SU-DHL-6 (cell line): ENCODE measurements around the gene CAMKK2.

Experiments used
- H2AFZ ChIP-seq: fragments of 200-600 bp; sonication (generic); 2 replicates; pipeline ENCODE4 v1.6.1; 2014; ENCODE audit warnings: low read depth, mild to moderate bottlenecking, moderate library complexity, mixed read lengths, antibody characterized with exemption, low read length; ENCODE audit not compliant: severe bottlenecking
- H3F3A ChIP-seq: fragments of 200-600 bp; shearing (Covaris generic); 2 replicates; pipeline ENCODE4 v1.6.0; 2016; ENCODE audit warnings: antibody characterized with exemption, mild to moderate bottlenecking; ENCODE audit not compliant: insufficient read depth
- H3K27ac ChIP-seq: fragments of 200-600 bp; sonication (generic); 2 replicates; pipeline ENCODE4 v1.5.1; 2016; ENCODE audit warnings: low read depth, mild to moderate bottlenecking, low read length, moderate library complexity, mixed read lengths
- H3K27me3 ChIP-seq: fragments of 200-600 bp; sonication (generic), shearing (Covaris generic); 2 replicates; pipeline ENCODE4 v1.6.0; 2014; ENCODE audit warnings: mild to moderate bottlenecking, low read length
- H3K36me3 ChIP-seq: fragments of 200-600 bp; sonication (generic); 2 replicates; pipeline ENCODE4 v1.6.1; 2014; ENCODE audit warnings: mild to moderate bottlenecking, low read length, mixed read lengths
- H3K4me2 ChIP-seq: fragments of 300-600, 200-600 bp; shearing (Covaris generic), sonication (generic); 2 replicates; pipeline ENCODE4 v1.6.0; 2014; ENCODE audit warnings: low read length, low read depth, mild to moderate bottlenecking; ENCODE audit not compliant: poor library complexity, severe bottlenecking
- H3K4me3 ChIP-seq: fragments of 200-600 bp; sonication (generic); 2 replicates; pipeline ENCODE4 v1.5.1; 2014; ENCODE audit warnings: antibody characterized with exemption, low read length, mild to moderate bottlenecking, mixed read lengths; ENCODE audit not compliant: insufficient read depth, poor library complexity, severe bottlenecking
- H3K79me2 ChIP-seq: fragments of 200-600 bp; sonication (generic); 2 replicates; pipeline ENCODE4 v1.6.1; 2014; ENCODE audit warnings: mild to moderate bottlenecking, low read length, moderate library complexity; ENCODE audit not compliant: insufficient read depth
- H3K9ac ChIP-seq: fragments of 200-600 bp; sonication (generic); 2 replicates; pipeline ENCODE4 v1.7.0; 2014; ENCODE audit warnings: mild to moderate bottlenecking, low read length
- H3K9me2 ChIP-seq: fragments of 200-600 bp; sonication (generic); replicated peaks from 2 replicates; pipeline ENCODE4 v1.6.1; 2014; ENCODE audit warnings: low read length; ENCODE audit not compliant: insufficient read depth
- H3K9me3 ChIP-seq: fragments of 200-600 bp; sonication (generic); 2 replicates; pipeline ENCODE4 v1.6.1; 2014; ENCODE audit warnings: low read length, mixed read lengths; ENCODE audit not compliant: insufficient read depth
- H4K20me1 ChIP-seq: fragments of 200-600 bp; sonication (generic); 2 replicates; pipeline ENCODE4 v1.6.1; 2014; ENCODE audit warnings: low read depth, mild to moderate bottlenecking, antibody characterized with exemption, low read length, moderate library complexity, mixed read lengths
- EZH2phosphoT487 ChIP-seq: fragments of 200-600 bp; sonication (generic), shearing (Covaris generic); conservative IDR thresholded peaks from 2 replicates; pipeline ENCODE4 v1.6.1; 2018; ENCODE audit warnings: mild to moderate bottlenecking, antibody characterized with exemption, low read length, moderate library complexity, mixed read lengths
- TF ChIP-seq, protein P1 (sequence below): fragments of 200-600 bp; sonication (generic); IDR thresholded peaks from one replicate; pipeline ENCODE4 v1.5.1; 2017; ENCODE audit warnings: antibody characterized with exemption, mild to moderate bottlenecking, low read length, moderate library complexity; ENCODE audit not compliant: insufficient read depth, poor library complexity, severe bottlenecking

CAMKK2 gene

DNA sequence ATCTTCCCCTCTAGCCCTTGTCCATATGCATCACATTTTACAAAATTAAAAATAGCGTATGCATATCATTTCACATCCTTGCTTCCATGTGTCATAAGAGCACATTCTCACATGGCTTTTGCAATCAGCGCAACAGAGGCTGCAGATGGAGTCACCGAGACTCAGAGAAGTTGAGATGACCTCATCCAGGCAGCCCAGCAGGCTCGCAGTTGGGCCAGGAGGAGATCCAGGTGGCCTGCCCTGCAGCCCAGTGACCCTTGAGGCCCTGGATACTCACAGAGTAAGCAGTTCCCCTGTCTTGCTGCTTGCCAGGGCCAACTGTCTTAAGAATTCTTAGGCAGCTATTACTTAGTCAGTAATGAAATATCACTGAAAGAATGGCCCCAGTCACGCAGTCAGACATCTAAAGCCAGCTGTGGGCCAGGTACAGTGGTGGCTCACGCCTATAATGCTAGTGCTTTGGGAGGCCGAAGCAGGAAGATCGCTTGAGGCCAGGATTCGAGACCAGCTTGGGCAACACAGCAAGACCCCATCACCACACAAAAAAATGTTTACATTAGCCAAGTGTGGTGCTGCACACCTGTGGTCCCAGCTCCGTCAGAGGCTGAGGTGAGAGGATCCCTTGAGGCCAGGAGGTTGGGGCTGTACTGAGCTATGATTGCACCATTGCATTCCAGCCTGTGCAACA, 9.1 kb downstream of the CAMKK2 start:
- H3K36me3 ChIP-seq, result no peaks in the 10 kb centered on the region
- peaks cover 16% of the 10 kb centered on the region; the same call in 1 of the 2 replicates for H3K79me2 ChIP-seq

DNA sequence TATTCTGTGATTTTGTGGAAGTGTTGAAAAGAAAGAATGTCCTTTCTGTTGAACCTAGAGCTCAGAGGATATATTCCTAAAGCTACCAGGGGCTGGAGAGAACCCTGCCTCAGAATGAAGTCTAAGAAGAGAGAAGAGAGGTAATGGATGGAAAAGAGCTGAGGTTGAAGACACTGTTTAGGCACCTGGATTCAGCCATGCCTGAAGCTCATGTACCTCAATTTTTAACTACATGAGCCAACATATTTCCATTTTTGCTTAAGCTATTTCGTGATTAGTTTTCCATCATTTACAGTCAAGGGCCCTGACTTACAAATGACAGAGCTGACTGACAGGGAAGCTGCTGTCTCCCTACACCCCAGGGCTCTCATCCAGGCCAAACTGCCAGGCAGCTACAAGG, 10.7 kb downstream of the CAMKK2 start:
- Histone ChIP-seq H3K36me3 (no peaks in the 10 kb centered on the region), H4K20me1 (no peaks in the 10 kb centered on the region), H3F3A (no peaks in the 10 kb centered on the region), H3K27me3 (no peaks in the 10 kb centered on the region), H3K9ac (no peak overlapping the region), H3K79me2 (peaks cover 15% of the 10 kb centered on the region; the same call in 1 of the 2 replicates), H2AFZ (no peak overlapping the region), H3K27ac (no peak overlapping the region), H3K9me3 (no peaks in the 10 kb centered on the region), H3K4me3 (no peak overlapping the region), H3K4me2 (no peak overlapping the region), H3K9me2 (no peaks in the 10 kb centered on the region)
- TF ChIP-seq, protein P1, sequence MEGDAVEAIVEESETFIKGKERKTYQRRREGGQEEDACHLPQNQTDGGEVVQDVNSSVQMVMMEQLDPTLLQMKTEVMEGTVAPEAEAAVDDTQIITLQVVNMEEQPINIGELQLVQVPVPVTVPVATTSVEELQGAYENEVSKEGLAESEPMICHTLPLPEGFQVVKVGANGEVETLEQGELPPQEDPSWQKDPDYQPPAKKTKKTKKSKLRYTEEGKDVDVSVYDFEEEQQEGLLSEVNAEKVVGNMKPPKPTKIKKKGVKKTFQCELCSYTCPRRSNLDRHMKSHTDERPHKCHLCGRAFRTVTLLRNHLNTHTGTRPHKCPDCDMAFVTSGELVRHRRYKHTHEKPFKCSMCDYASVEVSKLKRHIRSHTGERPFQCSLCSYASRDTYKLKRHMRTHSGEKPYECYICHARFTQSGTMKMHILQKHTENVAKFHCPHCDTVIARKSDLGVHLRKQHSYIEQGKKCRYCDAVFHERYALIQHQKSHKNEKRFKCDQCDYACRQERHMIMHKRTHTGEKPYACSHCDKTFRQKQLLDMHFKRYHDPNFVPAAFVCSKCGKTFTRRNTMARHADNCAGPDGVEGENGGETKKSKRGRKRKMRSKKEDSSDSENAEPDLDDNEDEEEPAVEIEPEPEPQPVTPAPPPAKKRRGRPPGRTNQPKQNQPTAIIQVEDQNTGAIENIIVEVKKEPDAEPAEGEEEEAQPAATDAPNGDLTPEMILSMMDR, result no peak
- TF ChIP-seq EZH2phosphoT487, result no peak

More for the DNA sequence above, 9.1 kb downstream of the CAMKK2 start:
- no peak overlapping the region for H3K4me2 ChIP-seq
- no peaks in the 10 kb centered on the region for H3K9me3 ChIP-seq
- no peaks in the 10 kb centered on the region for H3K9me2 ChIP-seq
- H3K9ac ChIP-seq, result no peak overlapping the region
- H2AFZ ChIP-seq, result no peak overlapping the region
- H3F3A ChIP-seq, result no peaks in the 10 kb centered on the region
- no peak for TF ChIP-seq EZH2phosphoT487
- TF ChIP-seq, protein P1, result no peak
- H4K20me1 ChIP-seq, result no peaks in the 10 kb centered on the region
- H3K4me3 ChIP-seq, result no peak overlapping the region
- no peak overlapping the region for H3K27ac ChIP-seq
- no peaks in the 10 kb centered on the region for H3K27me3 ChIP-seq

DNA sequence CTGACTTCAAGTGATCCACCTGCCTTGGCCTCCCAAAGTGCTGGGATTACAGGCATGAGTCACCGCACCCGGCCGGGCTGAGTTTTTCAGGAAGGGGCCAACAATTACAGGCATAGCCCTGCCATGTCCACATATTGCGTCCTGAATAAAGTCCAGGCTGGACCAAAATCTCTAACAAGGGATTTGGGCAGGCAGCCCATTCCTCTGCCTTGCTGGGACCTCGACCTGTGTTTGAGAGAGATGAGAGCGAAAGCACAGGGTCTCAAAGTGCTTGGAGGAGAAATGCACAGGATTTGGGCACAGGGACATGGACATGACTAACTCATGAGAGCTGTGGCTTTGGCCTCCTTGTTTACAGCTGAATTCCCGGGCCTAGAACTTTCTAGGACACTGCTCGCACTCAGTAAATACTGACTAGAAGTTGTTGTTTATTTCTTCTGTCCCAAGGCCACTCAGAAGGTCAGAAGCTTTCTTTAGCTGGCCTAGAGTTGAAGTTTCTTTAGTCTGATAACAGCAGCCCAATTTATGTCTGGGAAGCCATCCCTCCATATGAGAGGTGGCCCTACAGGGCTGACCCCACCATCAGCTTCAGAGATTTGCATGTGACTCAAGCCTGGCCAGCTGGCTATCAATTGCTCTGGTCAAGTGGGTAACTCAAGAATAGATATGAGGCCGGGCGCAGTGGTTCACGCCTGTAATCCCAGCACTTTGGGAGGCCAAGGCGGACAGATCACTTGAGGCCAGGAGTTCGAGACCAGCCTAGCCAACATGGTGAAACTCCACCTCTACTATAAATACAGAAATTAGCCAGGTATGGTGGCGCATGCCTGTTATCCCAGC, 11.7 kb downstream of the CAMKK2 start:
- no peaks in the 10 kb centered on the region for H3K9me2 ChIP-seq
- H3K4me2 ChIP-seq, result no peak overlapping the region
- no peak overlapping the region for H3K27ac ChIP-seq
- peaks cover 15% of the 10 kb centered on the region; the same call in 1 of the 2 replicates for H3K79me2 ChIP-seq
- TF ChIP-seq EZH2phosphoT487, result no peak
- TF ChIP-seq, protein P1, result no peak
- H4K20me1 ChIP-seq, result no peaks in the 10 kb centered on the region
- no peak overlapping the region for H2AFZ ChIP-seq
- no peaks in the 10 kb centered on the region for H3K36me3 ChIP-seq
- H3K9me3 ChIP-seq, result no peaks in the 10 kb centered on the region
- no peak overlapping the region for H3K4me3 ChIP-seq
- H3F3A ChIP-seq, result no peaks in the 10 kb centered on the region
- H3K9ac ChIP-seq, result no peak overlapping the region
- H3K27me3 ChIP-seq, result no peaks in the 10 kb centered on the region
